ENCODE data around the gene FARP2.

- TF ChIP-seq CTCF (IDR thresholded peaks at IDR 0.05) (no peak), ZFX (IDR thresholded peaks at IDR 0.05; ENCODE audit: borderline replicate concordance) (no peak)
Measured at GRCh38 chr2:241415196-241415595, 59.1 kb downstream of the FARP2 start.
